GM12878 (cell line): Measurements from ENCODE around the gene BLCAP. TPM values are rescaled to one million over a fixed set of nuclear protein-coding genes. Genes with fewer than 3 reads are reported as not detected.

ENCODE experiments used
- ATAC-seq: fragments of 200-7000 bp; cut with Tn5 transposase; 3 replicates; pipeline ENCODE4 v1.9.1; 2020; ENCODE audit warnings: mild to moderate bottlenecking, moderate library complexity
- BruUV-seq: library from RNA; stranded (reverse); fragments of 400-500 nt; replicated peaks from 2 replicates; lab custom pipeline; 2021; lab: Mats Ljungman, UMichigan
- CTCF ChIA-PET: fragments of 300-600 bp; sonication (Branson Sonifier 250); formaldehyde crosslinking; extraction: SDS; loops from one replicate; lab custom pipeline; 2021; ENCODE audit warnings: inconsistent platforms; lab: Yijun Ruan, JAX
- POLR2A ChIA-PET: fragments of 350-600 bp; formaldehyde crosslinking; extraction: SDS; loops from one replicate; lab custom pipeline; 2021; ENCODE audit warnings: inconsistent platforms; lab: Charles Lee
- RAD21 ChIA-PET: fragments of 300-600 bp; sonication (Branson Sonifier 250); formaldehyde crosslinking; loops from one replicate; lab custom pipeline; 2023; ENCODE audit warnings: antibody characterized with exemption; ENCODE audit not compliant: unreplicated experiment; lab: Charles Lee
- SMC1A ChIA-PET: fragments of 300-600 bp; sonication (Branson Sonifier 250); formaldehyde crosslinking; loops from one replicate; lab custom pipeline; 2023; ENCODE audit not compliant: unreplicated experiment, uncharacterized antibody; lab: Charles Lee
- DNase-seq: peaks from one replicate; pipeline ENCODE4 v3.0.0-alpha.2; 2011; ENCODE audit warnings: low read depth, low spot score
- FAIRE-seq: peaks from 3 replicates; lab custom pipeline; 2011; peaks lifted over from hg19 to GRCh38; lab: Jason Lieb, UNC
- H2AFZ ChIP-seq: 2 replicates; pipeline ENCODE4 v1.6.0; 2011; ENCODE audit warnings: low read depth, low read length, control low read depth; ENCODE audit not compliant: control insufficient read depth
- H3K27ac ChIP-seq: 2 replicates; pipeline ENCODE4 v1.5.1; 2011; ENCODE audit warnings: control low read depth; ENCODE audit not compliant: control insufficient read depth, insufficient read depth
- H3K27me3 ChIP-seq, 2 experiments: replicated peaks in 1 of 2; 2 replicates each; pipeline versions ENCODE4 v1.6.0 to v1.6.1; 2011; ENCODE audit warnings: low read length in 1 of 2; ENCODE audit not compliant: control insufficient read depth in 2 of 2, insufficient read depth in 2 of 2
- H3K36me3 ChIP-seq, 2 experiments: 2 replicates each; pipeline ENCODE4 v1.5.1; 2011; ENCODE audit warnings: low read length in 1 of 2; ENCODE audit not compliant: control insufficient read depth in 2 of 2, insufficient read depth in 2 of 2
- H3K4me1 ChIP-seq: 2 replicates; pipeline ENCODE4 v1.6.1; 2011; ENCODE audit warnings: mild to moderate bottlenecking, low read length, moderate library complexity, mixed read lengths; ENCODE audit not compliant: control insufficient read depth, insufficient read depth
- H3K4me2 ChIP-seq: 2 replicates; pipeline ENCODE4 v1.6.0; 2011; ENCODE audit warnings: control low read depth; ENCODE audit not compliant: control insufficient read depth, insufficient read depth
- H3K4me3 ChIP-seq: fragments of 200-600 bp; sonication (generic); 2 replicates; pipeline ENCODE4 v1.5.1; 2016
- H3K79me2 ChIP-seq: 2 replicates; pipeline ENCODE4 v1.6.0; 2011; ENCODE audit warnings: low read length; ENCODE audit not compliant: control insufficient read depth, insufficient read depth
- H3K9ac ChIP-seq: 2 replicates; pipeline ENCODE4 v1.8.0; 2011; ENCODE audit warnings: low read length, control low read depth, mixed read lengths; ENCODE audit not compliant: control insufficient read depth, insufficient read depth
- H3K9me3 ChIP-seq: replicated peaks from 3 replicates; pipeline ENCODE4 v1.5.1; 2011; ENCODE audit warnings: mild to moderate bottlenecking, low read length; ENCODE audit not compliant: control insufficient read depth, insufficient read depth
- H4K20me1 ChIP-seq: 2 replicates; pipeline ENCODE4 v1.6.0; 2011; ENCODE audit not compliant: control insufficient read depth, insufficient read depth
- CBFB ChIP-seq: IDR thresholded peaks from 2 replicates; pipeline ENCODE4 v1.6.1; 2016; ENCODE audit warnings: antibody characterized with exemption, low read depth
- ELK1 ChIP-seq: IDR thresholded peaks from 2 replicates; pipeline ENCODE4 v1.6.1; 2012; ENCODE audit warnings: low read depth, low read length, improper control_type of control experiment
- WGBS: methylation state at CpG from one replicate; pipeline ENCODE4 v1.1.6; 2016; ENCODE audit warnings: low lambda C conversion rate; ENCODE audit not compliant: insufficient replicate concordance, insufficient coverage; ENCODE audit errors: missing lambda C conversion rate; 5-methylcytosine and 5-hydroxymethylcytosine counted together
- in situ Hi-C: fragments of 300-500 bp; cut with MboI; formaldehyde crosslinking; loops from 9 replicates; pipeline ENCODE4 v1.14.3; 2018; ENCODE audit warnings: mixed read lengths
- intact Hi-C: fragments of 100-400 bp; cut with micrococcal nuclease; formaldehyde crosslinking; loops from one replicate; pipeline ENCODE4 v1.14.2; 2022; ENCODE audit not compliant: unreplicated experiment
- polyA plus RNA-seq, 11 experiments: library from polyadenylated mRNA; depleted of rRNA in 4 of 11; unstranded in 6 of 11; stranded (reverse) in 5 of 11; fragments of >200 nt; fragmentation: Nextera tagmentation in 4 of 11; fragmentation: Illumina TruSeq in 1 of 11; extraction: Ambion mirVana in 4 of 11; extraction: Trizol in 1 of 11; gene quantifications; 1 replicate in 1 of 11; 2 replicates in 10 of 11; pipeline versions ENCODE4 v1.2.1 to v1.2.3, GENCODE V29; 2011 to 2016; ENCODE audit warnings: inconsistent platforms in 2 of 11, missing spikeins in 2 of 11, low read depth in 1 of 11
- total RNA-seq, 4 experiments: library from RNA; depleted of rRNA in 3 of 4; stranded (reverse); fragments of >200 nt in 3 of 4; fragmentation: Illumina TruSeq in 1 of 4; extraction: Trizol in 1 of 4; gene quantifications; 2 replicates each; pipeline versions ENCODE4 v1.2.1 to v1.2.3, GENCODE V29; 2013 to 2021

The BLCAP gene
- total and polyA plus RNA-seq, 10 of the 15 experiments (the other 5 are each of a cell fraction or from before 2014, with no cell fraction given) = 24.6 to 62.3 (median 47.3) TPM

GRCh38 chr20:37525810-37526209 lies 1.9 kb downstream of the BLCAP start:
- Histone ChIP-seq H3K27ac (no peak overlapping the region), H4K20me1 (peaks cover 7% of the 10 kb centered on the region; the same call in 1 of the 2 replicates), H3K4me2 (peak overlapping the region; percentile 85), H3K27me3 (no peaks in the 10 kb centered on the region), H3K79me2 (peaks cover 37% of the 10 kb centered on the region), H3K4me1 (peaks cover 16% of the 10 kb centered on the region), H2AFZ (no peak overlapping the region), H3K4me3 (peak overlapping the region; percentile 33; the same call in 1 of the 2 replicates), H3K36me3 (no peaks in the 10 kb centered on the region; a peak in 1 of 4 replicates), H3K9ac (peak overlapping the region; percentile 98; the same call in 1 of the 2 replicates), H3K9me3 (no peaks in the 10 kb centered on the region)
- ChIA-PET POLR2A (no interaction called here), CTCF (interaction anchor here (0.9 to 13.5 kb wide), 3 partner anchors 17 to 331 kb away, joined by 3 to 282 read pairs (median 200); no protein-coding TSS in a partner anchor), RAD21 (interaction anchor here (0.5 to 1.4 kb wide), 2 partner anchors 10 to 1028 kb away, joined by 3 to 4 read pairs; no protein-coding TSS in a partner anchor), SMC1A (interaction anchor here (1.1 to 4.2 kb wide), 2 partner anchors 24 to 257 kb away, joined by 3 to 36 read pairs; no protein-coding TSS in a partner anchor)
- BruUV-seq = no TSS peak
- 2% methylated on average over 5 of the region's 5 CpGs for WGBS
- intact Hi-C loops = loop anchor here (2.0 kb wide), 1 partner anchor 117 kb away; no protein-coding TSS in a partner anchor
- ATAC-seq (no peak), DNase-seq (no peak), FAIRE-seq (peak; percentile 13)
- TF ChIP-seq CBFB (no peak), ELK1 (no peak)
- in situ Hi-C loops = loop anchor here (5.0 kb wide), 1 partner anchor 134 kb away; no protein-coding TSS in a partner anchor
